SW 1271 (cell line): ENCODE data around the gene PDGFA.

ENCODE experiments used
- DNase-seq, 2 experiments: peaks; one replicate each; lab custom pipeline; 2025; lab: John Stamatoyannopoulos, UW

PDGFA gene

GRCh38 chr7:519484-520390 is at the start of gene PDGFA:
Gene PDGFA, minus strand, starts transcription at chr7:519846. Its CDS starts 845 bp downstream, at chr7:519001.
- DNase-seq, result peak in 1 of 2 experiments; percentile 66

- DNase-seq, result no peak
Measured at GRCh38 chr7:568031-568951, 48.6 kb upstream of the PDGFA start.

- DNase-seq, result no peak
Measured at GRCh38 chr7:567305-567883, 47.7 kb upstream of the PDGFA start.

DNA sequence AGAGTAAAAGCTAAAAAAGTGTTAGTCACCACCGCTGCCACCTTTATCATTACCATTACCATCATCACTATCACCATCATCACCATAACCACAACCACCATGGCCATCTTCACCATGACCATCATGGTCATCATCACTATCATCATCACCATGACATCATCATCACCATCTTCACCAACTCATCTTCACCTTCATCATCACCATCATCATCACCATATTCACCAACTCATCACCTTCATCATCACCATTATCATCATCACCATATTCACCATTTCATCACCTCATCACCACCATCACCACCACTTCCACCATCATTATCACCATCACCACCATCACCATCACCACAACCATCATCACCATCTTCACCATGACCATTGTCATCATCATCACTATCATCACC is 46.5 kb upstream of the PDGFA start:
- no peak for DNase-seq

GRCh38 chr7:564176-564865 is 44.7 kb upstream of the PDGFA start:
- no peak for DNase-seq

DNA sequence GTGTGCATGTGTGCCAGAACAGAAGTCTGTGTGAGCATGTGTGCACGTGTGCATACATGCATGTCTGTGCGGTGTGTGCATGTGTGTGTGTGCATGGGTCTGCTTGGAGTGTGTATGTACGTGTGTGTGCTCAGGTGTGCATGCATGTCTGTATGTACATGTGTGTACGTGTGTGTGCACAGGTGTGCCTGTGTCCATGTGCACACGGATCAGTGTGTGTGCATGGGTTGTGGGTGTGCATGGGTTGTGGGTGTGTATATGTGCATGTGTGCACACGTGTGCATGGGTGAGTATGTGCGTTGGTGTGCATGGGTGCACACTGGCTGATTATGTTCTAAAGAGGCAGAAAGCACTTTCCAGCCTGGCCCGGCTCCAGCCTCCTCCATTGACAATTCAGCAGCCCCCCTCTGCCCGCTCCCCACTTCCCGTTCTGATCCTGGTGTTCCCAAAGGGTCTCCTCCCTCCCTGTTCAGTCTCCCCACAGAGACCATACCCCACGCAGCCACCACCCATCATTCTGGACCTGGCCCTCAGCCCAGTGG is 44.1 kb upstream of the PDGFA start:
- no peak for DNase-seq

DNA sequence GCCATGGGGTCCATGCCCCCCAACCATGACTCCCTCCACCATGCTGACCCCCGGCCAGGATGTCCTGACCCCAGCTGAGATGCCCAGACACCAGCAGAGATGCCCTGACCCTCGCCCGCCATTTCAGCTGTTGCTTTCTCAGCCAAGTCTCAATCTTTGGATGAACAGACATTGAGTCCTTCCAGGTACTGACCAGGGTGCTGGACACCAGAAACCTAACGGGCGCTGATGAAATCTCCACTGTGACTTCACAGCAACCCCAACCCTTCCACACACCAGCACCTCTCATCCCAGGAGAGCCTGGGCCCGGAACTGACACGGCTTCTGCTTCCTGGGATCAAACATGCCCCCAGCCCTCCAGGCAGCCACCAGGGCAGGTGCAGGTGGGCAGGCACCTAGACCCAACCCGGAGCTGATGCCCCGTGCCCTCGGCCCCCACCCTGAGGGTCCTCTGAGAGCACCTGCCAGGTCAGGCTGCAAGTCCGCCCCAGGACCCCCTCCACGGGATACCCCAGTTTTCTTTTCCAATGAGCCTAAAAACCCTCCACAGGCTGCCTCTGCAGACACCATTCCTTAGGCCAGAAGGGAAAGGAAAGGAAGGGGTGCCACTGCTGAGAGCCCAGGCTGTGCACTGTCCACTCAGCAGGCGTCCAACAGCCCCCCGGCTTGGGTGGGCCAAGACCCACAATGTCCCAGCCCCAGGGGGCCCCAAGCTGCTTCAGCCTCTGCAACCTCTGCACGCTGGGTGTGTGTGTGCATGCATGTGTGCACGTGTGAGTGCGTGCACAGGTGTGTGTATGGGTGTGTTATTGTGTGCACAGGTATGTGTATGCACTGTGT is 43.4 kb upstream of the PDGFA start:
- DNase-seq, result no peak

DNA sequence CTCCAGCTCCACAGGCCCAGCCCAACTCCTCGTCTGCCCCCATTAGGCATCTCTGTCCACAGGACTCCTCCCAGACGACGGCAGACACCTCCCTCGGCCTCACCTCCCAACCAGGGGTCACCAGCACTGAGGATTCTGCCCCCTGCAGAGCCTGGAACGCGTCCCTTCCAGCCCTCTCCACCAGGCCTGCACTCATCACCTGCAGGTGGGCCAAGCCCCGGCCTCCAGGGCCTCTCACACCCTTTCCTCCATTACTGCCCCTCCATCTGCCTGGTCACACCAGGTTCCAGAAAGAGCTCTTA is 42.7 kb upstream of the PDGFA start:
- no peak for DNase-seq

DNA sequence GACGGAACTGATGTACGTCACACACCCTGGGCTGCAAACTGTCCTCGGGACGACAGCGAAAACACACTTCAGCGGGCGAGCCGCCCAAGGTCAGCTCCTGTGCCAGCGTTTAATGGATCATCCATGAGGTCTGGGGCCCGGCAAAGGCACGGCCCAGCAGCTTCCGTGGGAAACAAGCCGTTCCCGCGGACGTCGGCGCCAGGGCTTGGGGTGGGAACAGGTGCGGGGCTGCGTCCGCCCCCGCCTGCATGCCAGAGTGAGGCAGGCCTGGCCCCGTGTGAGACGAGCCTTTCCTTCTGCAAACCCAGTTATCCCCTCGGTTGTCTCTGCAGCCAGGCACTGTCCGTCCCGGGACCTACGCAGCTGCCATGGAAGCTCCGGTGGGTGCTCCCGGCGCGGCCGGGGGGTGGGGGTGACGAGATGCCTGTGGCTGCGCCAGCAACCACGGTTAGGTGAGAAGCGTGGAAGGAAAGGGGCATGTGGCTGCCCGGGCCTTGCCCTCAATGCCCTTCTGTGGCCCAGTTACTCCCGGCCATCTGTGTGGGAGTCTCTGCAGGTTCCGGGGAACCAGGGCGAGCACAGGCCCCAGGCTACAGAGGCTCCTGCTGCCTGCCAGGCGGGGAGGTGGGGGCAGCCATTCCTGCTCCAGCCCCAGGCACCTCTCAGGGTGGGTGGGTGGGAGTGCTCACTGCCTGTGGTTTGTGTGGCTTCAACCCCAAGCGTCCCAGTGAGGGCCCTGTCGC is 42.2 kb upstream of the PDGFA start:
- no peak for DNase-seq

DNA sequence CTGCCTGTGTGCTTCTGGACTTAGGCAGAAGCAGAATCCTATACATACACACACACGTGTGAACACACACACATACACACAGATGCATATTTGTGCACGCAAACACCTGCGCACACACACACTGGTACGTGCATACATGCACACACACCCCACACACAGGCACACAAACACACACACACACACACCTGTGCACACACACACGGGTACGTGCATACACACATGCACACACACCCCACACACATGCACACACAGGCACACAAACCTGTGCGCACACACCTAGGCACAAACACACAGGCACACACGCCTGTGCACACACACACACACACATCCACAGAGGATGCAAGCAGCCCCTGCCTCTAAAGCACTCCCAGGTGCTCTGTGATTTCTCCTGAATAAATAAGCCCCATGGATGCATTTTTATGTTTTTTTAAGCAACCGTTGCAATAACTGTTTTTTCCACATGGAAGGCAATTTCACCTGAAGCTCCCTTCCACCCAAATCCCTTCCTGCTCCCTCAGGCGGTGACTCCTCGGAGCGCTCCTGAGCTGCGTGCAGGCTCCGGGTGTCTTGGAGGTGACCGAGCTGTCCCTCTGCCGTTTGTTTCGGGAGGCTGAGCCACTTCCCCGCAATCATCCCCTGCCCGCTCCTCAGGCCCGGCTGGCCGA is 41.5 kb upstream of the PDGFA start:
- no peak for DNase-seq

DNA sequence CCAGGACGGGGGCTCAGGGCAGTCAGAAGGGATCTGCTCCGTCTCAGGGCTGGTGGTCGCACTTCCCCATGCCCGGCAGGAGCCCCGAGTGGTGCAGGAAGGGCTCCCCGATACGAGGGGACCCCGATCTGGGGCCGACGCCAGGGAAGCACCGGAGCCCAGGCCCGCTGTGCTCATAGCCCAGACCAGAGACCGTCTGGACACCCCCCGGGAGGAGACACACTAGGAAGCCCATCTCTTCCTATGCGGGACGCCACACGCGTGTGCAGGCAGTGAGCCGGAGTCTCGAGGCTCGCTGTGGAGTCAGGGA is 39.7 kb upstream of the PDGFA start:
- DNase-seq, result no peak

GRCh38 chr7:557558-557881 is 37.9 kb upstream of the PDGFA start:
- DNase-seq, result no peak

- DNase-seq, result no peak
Measured at GRCh38 chr7:556837-557557, 37.4 kb upstream of the PDGFA start.

- no peak for DNase-seq
Measured at GRCh38 chr7:556291-556826, 36.7 kb upstream of the PDGFA start.

GRCh38 chr7:555551-556160 is 36.0 kb upstream of the PDGFA start:
- DNase-seq, result no peak

DNA sequence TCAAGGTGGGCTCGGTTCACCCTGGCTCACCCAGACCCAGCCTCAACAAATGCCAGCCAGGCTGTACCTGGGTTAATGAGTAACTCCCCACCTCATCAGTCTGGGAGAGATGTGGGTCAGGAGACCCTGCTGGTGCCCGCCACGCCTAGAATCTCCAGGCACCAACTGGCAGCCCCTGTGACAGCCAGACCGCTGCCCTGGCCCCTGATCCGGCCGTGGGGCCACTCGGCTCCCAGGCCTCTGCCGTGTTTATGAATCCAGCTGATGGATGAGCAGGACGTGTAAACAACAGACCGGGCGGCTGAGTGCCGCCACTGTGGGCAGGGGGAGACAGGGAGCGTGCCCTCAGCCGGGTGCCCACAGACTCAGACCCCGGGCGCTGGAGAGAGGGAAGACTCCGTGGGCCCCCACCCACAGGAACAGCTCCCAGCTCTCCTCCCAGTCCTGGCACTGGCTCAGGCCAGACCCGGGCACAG is 34.0 kb upstream of the PDGFA start:
- no peak for DNase-seq

- no peak for DNase-seq
Measured at GRCh38 chr7:552868-553635, 33.4 kb upstream of the PDGFA start.
